Endothelial cell of umbilical vein (primary cell): Measurements from ENCODE around the gene ZMIZ1. TPM values are rescaled to one million over a fixed set of nuclear protein-coding genes. Genes with fewer than 3 reads are reported as not detected.

Experiments used
- BruUV-seq: library from RNA; stranded (reverse); fragments of 400-500 nt; replicated peaks from 2 replicates; lab custom pipeline; 2021; lab: Mats Ljungman, UMichigan
- CTCF ChIA-PET: fragments of 300-600, 350-600 bp; sonication (Branson Sonifier 250); formaldehyde crosslinking; loops from one replicate; lab custom pipeline; 2021; ENCODE audit warnings: antibody characterized with exemption, inconsistent platforms; lab: Charles Lee
- POLR2A ChIA-PET: fragments of 300-600, 350-600 bp; sonication (Branson Sonifier 250); formaldehyde crosslinking; loops from one replicate; lab custom pipeline; 2021; ENCODE audit warnings: antibody characterized with exemption, inconsistent platforms; lab: Charles Lee
- DNase-seq: peaks from one replicate; pipeline ENCODE4 v3.0.0-alpha.2; 2011; ENCODE audit warnings: low read depth, low spot score
- FAIRE-seq: peaks from 2 replicates; lab custom pipeline; 2011; peaks lifted over from hg19 to GRCh38; lab: Jason Lieb, UNC
- H2AFZ ChIP-seq: 2 replicates; pipeline ENCODE4 v1.6.0; 2012; ENCODE audit warnings: low read depth, low read length, control low read depth, inconsistent platforms
- H3K27ac ChIP-seq: 2 replicates; pipeline ENCODE4 v1.5.1; 2011; ENCODE audit warnings: low read depth, mild to moderate bottlenecking, control low read depth, low read length, moderate library complexity; ENCODE audit not compliant: insufficient read depth
- H3K27me3 ChIP-seq, 2 experiments: 2 replicates each; pipeline versions ENCODE4 v1.6.0 to v1.6.1; 2011; ENCODE audit warnings: low read length in 2 of 2, mixed read lengths in 1 of 2; ENCODE audit not compliant: control insufficient read depth in 2 of 2, insufficient read depth in 2 of 2
- H3K36me3 ChIP-seq, 2 experiments: 2 replicates in 1 of 2; 3 replicates in 1 of 2; pipeline ENCODE4 v1.5.1; 2011; ENCODE audit warnings: low read length in 2 of 2, mild to moderate bottlenecking in 1 of 2, moderate library complexity in 1 of 2; ENCODE audit not compliant: control insufficient read depth in 2 of 2, insufficient read depth in 2 of 2; ENCODE audit errors: extremely low read depth in 1 of 2
- H3K4me1 ChIP-seq: 3 replicates; pipeline ENCODE4 v1.5.1; 2011; ENCODE audit warnings: mild to moderate bottlenecking, low read length; ENCODE audit not compliant: control insufficient read depth, insufficient read depth; ENCODE audit errors: extremely low read depth
- H3K4me2 ChIP-seq: 2 replicates; pipeline ENCODE4 v1.6.1; 2011; ENCODE audit warnings: low read length, control low read depth, mixed read lengths; ENCODE audit not compliant: insufficient read depth
- H3K4me3 ChIP-seq, 3 experiments: fragments of 200-600 bp in 1 of 3; sonication (generic), shearing (Covaris generic) in 1 of 3; replicated peaks in 1 of 3; 2 replicates each; pipeline ENCODE4 v1.5.1; 2011 to 2016; ENCODE audit warnings: control low read depth in 3 of 3, low read length in 3 of 3, mild to moderate bottlenecking in 2 of 3, inconsistent platforms in 1 of 3, low read depth in 1 of 3, moderate library complexity in 1 of 3; ENCODE audit not compliant: insufficient read depth in 1 of 3
- H3K79me2 ChIP-seq: 2 replicates; pipeline ENCODE4 v1.6.0; 2012; ENCODE audit warnings: low read length, inconsistent platforms; ENCODE audit not compliant: control insufficient read depth, insufficient read depth
- H3K9ac ChIP-seq: replicated peaks from 2 replicates; pipeline ENCODE3; 2011; ENCODE audit warnings: low read length, control low read depth; ENCODE audit not compliant: insufficient read depth; ENCODE audit errors: extremely low read depth
- H3K9me1 ChIP-seq: replicated peaks from 3 replicates; pipeline ENCODE4 v1.6.0; 2011; ENCODE audit warnings: mild to moderate bottlenecking, low read length; ENCODE audit not compliant: control insufficient read depth, insufficient read depth; ENCODE audit errors: extremely low read depth
- H3K9me3 ChIP-seq: replicated peaks from 2 replicates; pipeline ENCODE4 v1.5.1; 2012; ENCODE audit warnings: low read length, inconsistent platforms; ENCODE audit not compliant: control insufficient read depth, insufficient read depth
- H4K20me1 ChIP-seq: replicated peaks from 2 replicates; pipeline ENCODE3; 2011; ENCODE audit warnings: mild to moderate bottlenecking, low read length; ENCODE audit not compliant: control insufficient read depth, insufficient read depth; ENCODE audit errors: extremely low read depth
- EZH2 ChIP-seq: IDR thresholded peaks from 2 replicates; pipeline ENCODE4 v1.6.1; 2012; ENCODE audit warnings: borderline replicate concordance, low read depth, mild to moderate bottlenecking, moderate library complexity, low read length, inconsistent platforms; ENCODE audit not compliant: severe bottlenecking
- FOS ChIP-seq: IDR thresholded peaks from 2 replicates; pipeline ENCODE4 v1.6.1; 2011; ENCODE audit warnings: mild to moderate bottlenecking, low read length, moderate library complexity, borderline replicate concordance; ENCODE audit not compliant: insufficient read depth
- GATA2 ChIP-seq: IDR thresholded peaks from 2 replicates; pipeline ENCODE4 v1.7.0; 2011; ENCODE audit warnings: low read depth, mild to moderate bottlenecking, moderate library complexity, mixed read lengths, low read length; ENCODE audit not compliant: insufficient read length, insufficient read depth
- JUN ChIP-seq: IDR thresholded peaks from 2 replicates; pipeline ENCODE4 v1.6.1; 2011; ENCODE audit warnings: borderline replicate concordance, low read depth; ENCODE audit not compliant: insufficient read length, insufficient read depth
- MAX ChIP-seq: IDR thresholded peaks from 2 replicates; pipeline ENCODE4 v1.6.1; 2011; ENCODE audit not compliant: insufficient read depth, insufficient read length
- MYC ChIP-seq: IDR thresholded peaks from one replicate; pipeline ENCODE4 v1.6.1; 2011; ENCODE audit warnings: mild to moderate bottlenecking, low read depth, low read length
- POLR2A ChIP-seq: IDR thresholded peaks from 2 replicates; pipeline ENCODE4 v1.6.1; 2012; ENCODE audit warnings: low read depth, mild to moderate bottlenecking, control low read depth, low read length
- POLR2AphosphoS5 ChIP-seq: IDR thresholded peaks from 2 replicates; pipeline ENCODE4 v1.6.1; 2012; ENCODE audit warnings: low read depth, mild to moderate bottlenecking, control low read depth, low read length, moderate library complexity; ENCODE audit not compliant: insufficient read depth
- dilution Hi-C: fragments of 300-500 bp; cut with MboI; formaldehyde crosslinking; loops from one replicate; pipeline ENCODE4 v1.15.0; 2019; ENCODE audit warnings: low sequenced_read_pairs; ENCODE audit not compliant: extremely low pct_ligation_motif_present
- intact Hi-C: fragments of 100-400 bp; cut with micrococcal nuclease; formaldehyde crosslinking; loops from one replicate; pipeline ENCODE4 v1.10.0; 2022
- polyA plus RNA-seq, 4 experiments: library from polyadenylated mRNA; depleted of rRNA in 3 of 4; stranded (reverse) in 3 of 4; unstranded in 1 of 4; fragments of >200 nt; gene quantifications; 2 replicates each; pipeline versions ENCODE4 v1.2.1 to v1.2.3, GENCODE V29; 2011 to 2012; ENCODE audit warnings: missing spikeins in 1 of 4
- total RNA-seq: library from RNA; stranded (reverse); gene quantifications from 2 replicates; pipeline ENCODE4 v1.2.3, GENCODE V29; 2021
- TF ChIP-seq, protein P1 (sequence below), 2 donors: IDR thresholded peaks; 1 replicate in 1 of 2; 2 replicates in 1 of 2; pipeline ENCODE4 v1.5.1; 2011; ENCODE audit warnings: low read length in 2 of 2, mild to moderate bottlenecking in 2 of 2, moderate library complexity in 2 of 2, control low read depth in 1 of 2, inconsistent platforms in 1 of 2, low read depth in 1 of 2; ENCODE audit not compliant: insufficient read depth in 1 of 2; ENCODE audit errors: extremely low read depth in 1 of 2

The ZMIZ1 gene
- total and polyA plus RNA-seq, 2 donors (not counting 3 experiments of a cell fraction or from before 2014, with no cell fraction given) = 12.5 to 46.7 TPM

DNA sequence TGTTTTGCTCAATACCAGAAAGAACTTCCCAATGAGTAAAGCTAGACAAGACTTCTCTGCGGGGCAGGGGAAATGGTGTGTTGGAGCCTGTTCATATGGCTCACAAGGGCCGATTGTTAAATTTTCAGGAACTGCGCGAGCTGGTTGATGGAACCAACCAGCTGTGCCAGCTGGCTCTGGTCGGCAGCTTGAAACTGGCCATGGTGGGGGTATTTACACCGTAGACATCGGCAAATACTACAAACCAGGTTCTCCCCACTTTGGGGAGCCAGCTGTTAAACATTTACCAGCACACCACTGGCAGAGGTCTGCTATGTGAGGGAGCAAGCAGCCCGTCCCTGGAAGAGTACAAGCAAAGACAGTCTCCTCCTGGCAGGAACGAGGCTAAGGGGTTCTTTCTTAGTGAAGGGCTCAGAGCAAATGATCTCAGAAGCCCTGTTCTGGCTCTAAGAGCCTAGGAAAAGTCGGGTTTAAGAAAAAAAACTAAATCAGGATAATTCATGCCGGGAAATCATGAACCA, 8.8 kb upstream of the ZMIZ1 start:
- Histone ChIP-seq H2AFZ (no peak overlapping the region), H3K4me3 (no peak overlapping the region), H3K9me1 (no peaks in the 10 kb centered on the region), H3K36me3 (no peaks in the 10 kb centered on the region), H3K9me3 (no peaks in the 10 kb centered on the region), H3K27me3 (no peaks in the 10 kb centered on the region), H3K4me2 (no peak overlapping the region), H3K27ac (no peak overlapping the region), H3K9ac (no peak overlapping the region), H3K4me1 (no peaks in the 10 kb centered on the region), H3K79me2 (no peaks in the 10 kb centered on the region), H4K20me1 (no peaks in the 10 kb centered on the region)
- FAIRE-seq (no peak), DNase-seq (no peak)
- intact Hi-C loops = no loop called here
- dilution Hi-C loops = no loop called here
- ChIA-PET CTCF (interaction anchor here (1.2 kb wide), 1 partner anchor 135 kb away, joined by 5 read pairs; no protein-coding TSS in a partner anchor), POLR2A (no interaction called here)
- BruUV-seq = no TSS peak
- no peak for TF ChIP-seq FOS
- no peak for TF ChIP-seq POLR2A
- TF ChIP-seq MAX = no peak
- no peak for TF ChIP-seq JUN
- TF ChIP-seq, protein P1, sequence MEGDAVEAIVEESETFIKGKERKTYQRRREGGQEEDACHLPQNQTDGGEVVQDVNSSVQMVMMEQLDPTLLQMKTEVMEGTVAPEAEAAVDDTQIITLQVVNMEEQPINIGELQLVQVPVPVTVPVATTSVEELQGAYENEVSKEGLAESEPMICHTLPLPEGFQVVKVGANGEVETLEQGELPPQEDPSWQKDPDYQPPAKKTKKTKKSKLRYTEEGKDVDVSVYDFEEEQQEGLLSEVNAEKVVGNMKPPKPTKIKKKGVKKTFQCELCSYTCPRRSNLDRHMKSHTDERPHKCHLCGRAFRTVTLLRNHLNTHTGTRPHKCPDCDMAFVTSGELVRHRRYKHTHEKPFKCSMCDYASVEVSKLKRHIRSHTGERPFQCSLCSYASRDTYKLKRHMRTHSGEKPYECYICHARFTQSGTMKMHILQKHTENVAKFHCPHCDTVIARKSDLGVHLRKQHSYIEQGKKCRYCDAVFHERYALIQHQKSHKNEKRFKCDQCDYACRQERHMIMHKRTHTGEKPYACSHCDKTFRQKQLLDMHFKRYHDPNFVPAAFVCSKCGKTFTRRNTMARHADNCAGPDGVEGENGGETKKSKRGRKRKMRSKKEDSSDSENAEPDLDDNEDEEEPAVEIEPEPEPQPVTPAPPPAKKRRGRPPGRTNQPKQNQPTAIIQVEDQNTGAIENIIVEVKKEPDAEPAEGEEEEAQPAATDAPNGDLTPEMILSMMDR (IDR thresholded peaks at IDR 0.05; ENCODE audit: extremely low read depth in 1 of 2, insufficient read depth in 1 of 2, low read depth in 1 of 2, low read length in 2 of 2) = no peak
- TF ChIP-seq GATA2 = no peak
- TF ChIP-seq EZH2 = no peak
- TF ChIP-seq POLR2AphosphoS5 = no peak
- no peak for TF ChIP-seq MYC
